DOHH2 (cell line): Measurements from ENCODE around the gene EIF2AK2.

Experiments
- H3F3A ChIP-seq: fragments of 200-600 bp; sonication (generic), shearing (Covaris generic); 2 replicates; pipeline ENCODE4 v1.6.0; 2016; ENCODE audit warnings: antibody characterized with exemption, mild to moderate bottlenecking; ENCODE audit not compliant: control insufficient read depth, insufficient read depth
- H3K27ac ChIP-seq: fragments of 200-600 bp; sonication (generic); 2 replicates; pipeline ENCODE4 v1.5.1; 2014; ENCODE audit warnings: low read depth, mild to moderate bottlenecking, low read length, moderate library complexity
- H3K27me3 ChIP-seq: fragments of 200-600 bp; sonication (generic); 2 replicates; pipeline ENCODE4 v1.6.1; 2014; ENCODE audit warnings: mild to moderate bottlenecking, low read length, mixed read lengths; ENCODE audit not compliant: control insufficient read depth
- H3K36me3 ChIP-seq: fragments of 200-600 bp; sonication (generic); 2 replicates; pipeline ENCODE4 v1.6.1; 2014; ENCODE audit warnings: mild to moderate bottlenecking, low read length, moderate library complexity, mixed read lengths; ENCODE audit not compliant: control insufficient read depth
- H3K4me1 ChIP-seq: fragments of 200-600 bp; sonication (generic); 2 replicates; pipeline ENCODE4 v1.6.1; 2014; ENCODE audit warnings: mild to moderate bottlenecking, low read length, mixed read lengths; ENCODE audit not compliant: control insufficient read depth
- H3K4me2 ChIP-seq: fragments of 200-600 bp; sonication (generic); 2 replicates; pipeline ENCODE4 v1.6.0; 2014; ENCODE audit warnings: mild to moderate bottlenecking, low read length, moderate library complexity
- H3K4me3 ChIP-seq: fragments of 200-600 bp; sonication (generic); 2 replicates; pipeline ENCODE4 v1.5.1; 2014; ENCODE audit warnings: mild to moderate bottlenecking, low read length, mixed read lengths
- H3K79me2 ChIP-seq: fragments of 200-600 bp; sonication (generic); 2 replicates; pipeline ENCODE4 v1.6.1; 2014; ENCODE audit warnings: mild to moderate bottlenecking, low read length, mixed read lengths; ENCODE audit not compliant: control insufficient read depth
- H3K9me2 ChIP-seq: fragments of 200-600 bp; sonication (generic); replicated peaks from 2 replicates; pipeline ENCODE4 v1.6.1; 2014; ENCODE audit warnings: mild to moderate bottlenecking, low read length, mixed read lengths; ENCODE audit not compliant: control insufficient read depth
- H3K9me3 ChIP-seq: fragments of 200-600 bp; sonication (generic); 2 replicates; pipeline ENCODE4 v1.6.1; 2014; ENCODE audit warnings: antibody characterized with exemption, low read length, mixed read lengths; ENCODE audit not compliant: control insufficient read depth, insufficient read depth
- H4K20me1 ChIP-seq: fragments of 200-600 bp; sonication (generic); 2 replicates; pipeline ENCODE4 v1.6.0; 2014; ENCODE audit warnings: low read depth, mild to moderate bottlenecking, antibody characterized with exemption, low read length, moderate library complexity; ENCODE audit not compliant: control insufficient read depth, insufficient read depth
- EZH2phosphoT487 ChIP-seq: fragments of 200-600 bp; sonication (generic); IDR thresholded peaks from 2 replicates; pipeline ENCODE4 v1.6.1; 2017; ENCODE audit warnings: borderline replicate concordance, mild to moderate bottlenecking, antibody characterized with exemption, low read length, moderate library complexity, mixed read lengths
- TF ChIP-seq, protein P1 (sequence below): fragments of 200-600 bp; sonication (generic); IDR thresholded peaks from one replicate; pipeline ENCODE4 v1.5.1; 2014; ENCODE audit warnings: antibody characterized with exemption, mild to moderate bottlenecking, low read depth, low read length; ENCODE audit not compliant: poor library complexity, severe bottlenecking

Gene EIF2AK2

DNA sequence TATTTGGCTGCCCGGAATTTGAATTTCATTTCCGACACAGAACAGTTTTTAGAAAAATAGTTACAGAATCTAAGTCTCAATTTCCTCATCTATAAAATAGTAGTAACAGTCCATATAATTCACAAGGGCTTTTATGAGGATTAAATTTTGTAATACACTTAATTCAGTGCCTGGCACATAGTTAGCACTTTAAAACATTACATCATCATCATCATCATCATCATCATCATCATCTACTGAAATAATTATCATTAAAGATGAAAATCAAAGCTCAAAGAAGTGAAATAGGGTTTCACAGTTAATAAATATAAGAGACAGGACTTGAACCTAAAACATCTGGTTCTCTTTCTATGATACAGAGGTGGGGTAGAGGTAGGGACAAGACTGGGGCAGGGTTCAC lies 85.8 kb downstream of the EIF2AK2 start:
- no peak overlapping the region for H3K27ac ChIP-seq
- H3K9me2 ChIP-seq: no peaks in the 10 kb centered on the region
- peaks cover 48% of the 10 kb centered on the region for H3K36me3 ChIP-seq
- H4K20me1 ChIP-seq: no peaks in the 10 kb centered on the region
- peaks cover 3% of the 10 kb centered on the region; the same call in 1 of the 2 replicates for H3F3A ChIP-seq
- TF ChIP-seq EZH2phosphoT487: no peak
- TF ChIP-seq, protein P1, sequence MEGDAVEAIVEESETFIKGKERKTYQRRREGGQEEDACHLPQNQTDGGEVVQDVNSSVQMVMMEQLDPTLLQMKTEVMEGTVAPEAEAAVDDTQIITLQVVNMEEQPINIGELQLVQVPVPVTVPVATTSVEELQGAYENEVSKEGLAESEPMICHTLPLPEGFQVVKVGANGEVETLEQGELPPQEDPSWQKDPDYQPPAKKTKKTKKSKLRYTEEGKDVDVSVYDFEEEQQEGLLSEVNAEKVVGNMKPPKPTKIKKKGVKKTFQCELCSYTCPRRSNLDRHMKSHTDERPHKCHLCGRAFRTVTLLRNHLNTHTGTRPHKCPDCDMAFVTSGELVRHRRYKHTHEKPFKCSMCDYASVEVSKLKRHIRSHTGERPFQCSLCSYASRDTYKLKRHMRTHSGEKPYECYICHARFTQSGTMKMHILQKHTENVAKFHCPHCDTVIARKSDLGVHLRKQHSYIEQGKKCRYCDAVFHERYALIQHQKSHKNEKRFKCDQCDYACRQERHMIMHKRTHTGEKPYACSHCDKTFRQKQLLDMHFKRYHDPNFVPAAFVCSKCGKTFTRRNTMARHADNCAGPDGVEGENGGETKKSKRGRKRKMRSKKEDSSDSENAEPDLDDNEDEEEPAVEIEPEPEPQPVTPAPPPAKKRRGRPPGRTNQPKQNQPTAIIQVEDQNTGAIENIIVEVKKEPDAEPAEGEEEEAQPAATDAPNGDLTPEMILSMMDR: no peak
- H3K9me3 ChIP-seq: no peaks in the 10 kb centered on the region
- no peaks in the 10 kb centered on the region for H3K4me1 ChIP-seq
- no peaks in the 10 kb centered on the region for H3K27me3 ChIP-seq
- no peaks in the 10 kb centered on the region for H3K79me2 ChIP-seq
- H3K4me2 ChIP-seq: no peak overlapping the region
- H3K4me3 ChIP-seq: no peak overlapping the region

DNA sequence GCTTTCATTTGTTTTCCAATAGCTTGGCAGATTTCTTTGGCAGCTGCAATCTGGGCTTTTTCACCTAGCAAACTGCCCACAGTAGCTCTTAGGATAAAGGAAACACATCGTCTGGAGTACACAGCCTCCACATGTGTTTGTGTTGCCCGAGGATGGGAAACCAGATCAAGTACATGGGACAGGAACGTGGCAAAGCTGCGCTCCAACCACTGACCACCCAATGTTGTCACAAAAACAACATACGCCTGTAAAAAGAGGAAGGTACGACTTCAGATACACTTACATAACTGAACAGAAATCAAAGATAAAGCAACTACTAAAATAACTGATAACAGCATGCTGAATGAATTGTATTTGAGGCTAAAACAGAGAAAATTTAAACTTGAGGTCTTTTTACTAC lies 88.1 kb downstream of the EIF2AK2 start:
- H3K36me3 ChIP-seq: peaks cover 57% of the 10 kb centered on the region

DNA sequence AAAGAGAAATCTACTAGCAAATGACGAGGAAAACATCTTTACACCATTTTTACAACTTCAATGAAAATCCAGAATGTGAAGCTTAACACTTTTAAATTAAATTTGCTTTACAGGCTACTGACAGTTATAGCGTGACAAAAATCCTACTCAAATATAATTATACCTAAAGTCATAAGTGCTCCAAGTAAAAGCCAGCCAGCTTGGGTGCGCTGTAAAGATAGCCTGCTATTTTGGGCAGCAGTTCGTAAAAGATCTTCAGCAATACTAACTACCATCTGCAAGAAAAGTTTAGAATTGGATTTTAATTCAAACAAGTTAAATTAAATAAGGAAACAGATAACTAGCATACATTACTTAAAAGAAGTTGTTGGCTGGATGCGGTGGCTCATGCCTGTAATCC lies 95.0 kb downstream of the EIF2AK2 start:
- no peaks in the 10 kb centered on the region for H3K4me1 ChIP-seq
- H3K9me3 ChIP-seq: no peaks in the 10 kb centered on the region
- H3K4me3 ChIP-seq: no peak overlapping the region
- no peaks in the 10 kb centered on the region for H4K20me1 ChIP-seq
- TF ChIP-seq, protein P1: no peak
- no peak for TF ChIP-seq EZH2phosphoT487
- H3F3A ChIP-seq: no peaks in the 10 kb centered on the region; the same call in 1 of the 2 replicates
- H3K36me3 ChIP-seq: peaks cover 52% of the 10 kb centered on the region
- no peaks in the 10 kb centered on the region for H3K79me2 ChIP-seq
- H3K27me3 ChIP-seq: no peaks in the 10 kb centered on the region
- H3K4me2 ChIP-seq: no peak overlapping the region
- no peak overlapping the region for H3K27ac ChIP-seq
- no peaks in the 10 kb centered on the region for H3K9me2 ChIP-seq

More for the DNA sequence above, 88.1 kb downstream of the EIF2AK2 start:
- Histone ChIP-seq H3K79me2 (no peaks in the 10 kb centered on the region), H3K4me2 (no peak overlapping the region), H3K4me1 (no peaks in the 10 kb centered on the region), H3F3A (peaks cover 3% of the 10 kb centered on the region; the same call in 1 of the 2 replicates), H3K4me3 (no peak overlapping the region), H3K9me3 (no peaks in the 10 kb centered on the region), H4K20me1 (no peaks in the 10 kb centered on the region), H3K9me2 (no peaks in the 10 kb centered on the region), H3K27ac (no peak overlapping the region), H3K27me3 (no peaks in the 10 kb centered on the region)
- no peak for TF ChIP-seq EZH2phosphoT487
- TF ChIP-seq, protein P1: no peak
